GM10266 (cell line): ENCODE data around the gene OR52A5.
"Not testable (repeated sequence)": the region's sequence is repeated elsewhere in the genome, so short reads cannot be mapped to it uniquely, and the experiment has no call there.

ENCODE experiments used
- DNase-seq: peaks from one replicate; pipeline ENCODE4 v3.0.0; 2012; ENCODE audit errors: extremely low spot score
- CTCF ChIP-seq: IDR thresholded peaks from 2 replicates; pipeline ENCODE4 v1.5.1; 2012; ENCODE audit warnings: mild to moderate bottlenecking, low read depth; ENCODE audit not compliant: control insufficient read depth, insufficient read depth; ENCODE audit errors: missing control alignments

The OR52A5 gene

GRCh38 chr11:5137996-5138395 lies at the start of gene OR52A5:
TSS of gene OR52A5 (minus strand) at chr11:5138356. CDS start at chr11:5132642, 5,714 bp downstream.
- DNase-seq: no peak
- TF ChIP-seq CTCF: no peak

- DNase-seq: no peak
- TF ChIP-seq CTCF: no peak
Measured at GRCh38 chr11:5178046-5178837, 40.1 kb upstream of the OR52A5 start.

- no peak for TF ChIP-seq CTCF
Measured at GRCh38 chr11:5174934-5175333, 36.8 kb upstream of the OR52A5 start.

GRCh38 chr11:5171856-5172255 lies 33.7 kb upstream of the OR52A5 start:
- DNase-seq: no peak
- TF ChIP-seq CTCF: no peak

More at GRCh38 chr11:5174934-5175333, 36.8 kb upstream of the OR52A5 start:
- no peak for DNase-seq

GRCh38 chr11:5165898-5166297 lies 27.7 kb upstream of the OR52A5 start:
- DNase-seq: not testable (repeated sequence)

GRCh38 chr11:5164807-5165206 lies 26.7 kb upstream of the OR52A5 start:
- DNase-seq: not testable (repeated sequence)

- not testable (repeated sequence) for DNase-seq
Measured at GRCh38 chr11:5161045-5161444, 22.9 kb upstream of the OR52A5 start.

GRCh38 chr11:5160217-5160616 lies 22.1 kb upstream of the OR52A5 start:
- DNase-seq: not testable (repeated sequence)

GRCh38 chr11:5159806-5160205 lies 21.6 kb upstream of the OR52A5 start:
- no peak for TF ChIP-seq CTCF
- no peak for DNase-seq
